H54 (cell line): ENCODE measurements around the gene CCDC77.

Source experiments
- DNase-seq: peaks from one replicate; pipeline ENCODE4 v3.0.0; 2011; ENCODE audit warnings: low spot score, mixed read lengths; ENCODE audit not compliant: insufficient read length
- FAIRE-seq: peaks from 3 replicates; lab custom pipeline; 2011; peaks lifted over from hg19 to GRCh38; lab: Jason Lieb, UNC
- POLR2A ChIP-seq: IDR thresholded peaks from 2 replicates; pipeline ENCODE4 v1.6.1; 2011; ENCODE audit warnings: low read depth, mild to moderate bottlenecking, low read length

The CCDC77 gene

GRCh38 chr12:479161-479560 lies 77.7 kb downstream of the CCDC77 start:
- no peak for FAIRE-seq
- TF ChIP-seq POLR2A, result no peak
- DNase-seq, result no peak

GRCh38 chr12:480831-481816 lies 79.7 kb downstream of the CCDC77 start:
- no peak; the same call in 1 of the 2 replicates for TF ChIP-seq POLR2A
- DNase-seq (no peak), FAIRE-seq (no peak)

GRCh38 chr12:482061-482460 lies 80.6 kb downstream of the CCDC77 start:
- FAIRE-seq (no peak), DNase-seq (no peak)
- TF ChIP-seq POLR2A, result no peak

- TF ChIP-seq POLR2A, result no peak
- FAIRE-seq (no peak), DNase-seq (no peak)
Measured at GRCh38 chr12:484096-484495, 82.7 kb downstream of the CCDC77 start.

GRCh38 chr12:490260-490659 lies 88.8 kb downstream of the CCDC77 start:
- FAIRE-seq (no peak), DNase-seq (no peak)
- TF ChIP-seq POLR2A, result no peak
